HepG2 (cell line): ENCODE data around the gene PANX1. TPM values are rescaled to one million over a fixed set of nuclear protein-coding genes. Genes with fewer than 3 reads are reported as not detected.
A peak's percentile ranks its signal among the peaks of the same experiment; 100 is the strongest.

ENCODE experiments used
- ARID2 ChIP-seq: sonication (generic); formaldehyde crosslinking; IDR thresholded peaks from 2 replicates; pipeline ENCODE4 v1.8.1; 2022; ENCODE audit warnings: mild to moderate bottlenecking, missing genetic modification reagents, borderline replicate concordance
- EEA1 ChIP-seq: sonication (generic); formaldehyde crosslinking; IDR thresholded peaks from 2 replicates; pipeline ENCODE4 v1.5.1; 2020; ENCODE audit warnings: mild to moderate bottlenecking, missing genetic modification reagents, borderline replicate concordance
- FOXA1 ChIP-seq, 2 experiments: fragments of 450-650 bp in 1 of 2; sonication (generic) in 1 of 2; formaldehyde crosslinking in 1 of 2; IDR thresholded peaks; 2 replicates each; pipeline versions ENCODE4 v1.4.0 to v1.6.1; 2016 to 2020; ENCODE audit warnings: missing genetic modification reagents in 1 of 2
- KDM5B ChIP-seq: sonication (generic); formaldehyde crosslinking; IDR thresholded peaks from 2 replicates; pipeline ENCODE4 v1.4.0; 2020; ENCODE audit warnings: missing genetic modification reagents, mild to moderate bottlenecking, borderline replicate concordance
- KLF12 ChIP-seq: sonication (generic); formaldehyde crosslinking; IDR thresholded peaks from 2 replicates; pipeline ENCODE4 v1.4.0; 2020; ENCODE audit warnings: missing genetic modification reagents, borderline replicate concordance
- KMT2B ChIP-seq: IDR thresholded peaks from 2 replicates; pipeline ENCODE4 v1.6.1; 2016; ENCODE audit warnings: missing genetic modification reagents, missing compliant biosample characterization
- MYPOP ChIP-seq: sonication (generic); formaldehyde crosslinking; IDR thresholded peaks from 2 replicates; pipeline ENCODE4 v1.8.1; 2023; ENCODE audit warnings: mild to moderate bottlenecking, moderate library complexity, missing genetic modification reagents
- NKX3-1 ChIP-seq: sonication (generic); formaldehyde crosslinking; IDR thresholded peaks from 2 replicates; pipeline ENCODE4 v1.5.0; 2020; ENCODE audit warnings: missing genetic modification reagents
- RORA ChIP-seq: sonication (generic); formaldehyde crosslinking; IDR thresholded peaks from 2 replicates; pipeline ENCODE4 v1.5.0; 2020; ENCODE audit warnings: mild to moderate bottlenecking, missing genetic modification reagents, moderate library complexity
- SP1 ChIP-seq, 2 experiments: fragments of 450-650 bp in 1 of 2; sonication (generic) in 1 of 2; formaldehyde crosslinking in 1 of 2; IDR thresholded peaks; 2 replicates each; pipeline versions ENCODE4 v1.4.0 to v1.6.1; 2016 to 2020; ENCODE audit warnings: missing genetic modification reagents in 1 of 2
- TARDBP ChIP-seq: sonication (generic); formaldehyde crosslinking; IDR thresholded peaks from 2 replicates; pipeline ENCODE4 v1.8.0; 2022; ENCODE audit warnings: mild to moderate bottlenecking, missing genetic modification reagents
- UBTF ChIP-seq: sonication (generic); formaldehyde crosslinking; IDR thresholded peaks from 2 replicates; pipeline ENCODE4 v1.4.0; 2020; ENCODE audit warnings: mild to moderate bottlenecking, missing genetic modification reagents
- ZHX2 ChIP-seq, 2 experiments: sonication (generic) in 1 of 2; formaldehyde crosslinking in 1 of 2; IDR thresholded peaks; 2 replicates each; pipeline versions ENCODE4 v1.6.1 to v1.9.0; 2014 to 2022; ENCODE audit warnings: antibody characterized with exemption in 1 of 2, borderline replicate concordance in 1 of 2, inconsistent platforms in 1 of 2, low read depth in 1 of 2, missing genetic modification reagents in 1 of 2
- ZNF33B ChIP-seq: sonication (generic); formaldehyde crosslinking; IDR thresholded peaks from 2 replicates; pipeline ENCODE4 v1.5.1; 2020; ENCODE audit warnings: mild to moderate bottlenecking, missing genetic modification reagents
- ZNF543 ChIP-seq: sonication (generic); formaldehyde crosslinking; IDR thresholded peaks from 2 replicates; pipeline ENCODE4 v1.4.0; 2020; ENCODE audit warnings: mild to moderate bottlenecking, missing genetic modification reagents
- ZNF564 ChIP-seq: sonication (generic); formaldehyde crosslinking; IDR thresholded peaks from 2 replicates; pipeline ENCODE4 v1.8.1; 2023; ENCODE audit warnings: mild to moderate bottlenecking, missing genetic modification reagents
- ZNF629 ChIP-seq: sonication (generic); formaldehyde crosslinking; conservative IDR thresholded peaks from 2 replicates; pipeline ENCODE4 v1.5.0; 2020; ENCODE audit warnings: missing genetic modification reagents
- ZNF713 ChIP-seq: sonication (generic); formaldehyde crosslinking; IDR thresholded peaks from 2 replicates; pipeline ENCODE4 v1.4.0; 2020; ENCODE audit warnings: mild to moderate bottlenecking, missing genetic modification reagents
- ZNF879 ChIP-seq: sonication (generic); formaldehyde crosslinking; IDR thresholded peaks from 2 replicates; pipeline ENCODE4 v1.8.1; 2023; ENCODE audit warnings: missing genetic modification reagents
- ZSCAN30 ChIP-seq: sonication (generic); formaldehyde crosslinking; IDR thresholded peaks from 2 replicates; pipeline ENCODE4 v1.5.0; 2020; ENCODE audit warnings: mild to moderate bottlenecking, missing genetic modification reagents
- polyA plus RNA-seq, 8 experiments: library from polyadenylated mRNA; depleted of rRNA in 3 of 8; stranded (reverse) in 7 of 8; unstranded in 1 of 8; fragments of >200 nt; fragmentation: Illumina TruSeq in 4 of 8; extraction: Trizol in 4 of 8; gene quantifications; 2 replicates each; pipeline versions ENCODE4 v1.2.1 to v1.2.3, GENCODE V29; 2011 to 2016; ENCODE audit warnings: low read depth in 4 of 8, missing spikeins in 1 of 8, mixed read lengths in 1 of 8; ENCODE audit not compliant: insufficient read depth in 1 of 8
- total RNA-seq, 5 experiments: library from RNA; depleted of rRNA; stranded (reverse); fragments of >200 nt; fragmentation: Illumina TruSeq; extraction: Trizol; gene quantifications; 2 replicates each; pipeline ENCODE4 v1.2.3, GENCODE V29; 2016; ENCODE audit warnings: low read depth in 1 of 5

Gene PANX1
- total and polyA plus RNA-seq, 2 of the 13 experiments (the other 11 are each of a cell fraction or from before 2014, with no cell fraction given) = 8.3 to 24.8 TPM

- TF ChIP-seq EEA1 (CRISPR knock-in tag) = 0 out of 2 replicates have a peak, but pooled peaks have one; percentile 62
- no peak for TF ChIP-seq ZNF879
- no peak for TF ChIP-seq SP1 (IDR thresholded peaks at IDR 0.05)
- TF ChIP-seq SP1 (CRISPR knock-in tag; IDR thresholded peaks at IDR 0.05) = no peak
- peak; percentile 62 for TF ChIP-seq ZNF564 (CRISPR knock-in tag)
- 0 out of 2 replicates have a peak, but pooled peaks have one; percentile 15 for TF ChIP-seq ZNF629
- TF ChIP-seq RORA (CRISPR knock-in tag) = no peak
- peak; percentile 32; the same call in 1 of the 2 replicates for TF ChIP-seq ZNF33B (CRISPR knock-in tag)
- 0 out of 2 replicates have a peak, but pooled peaks have one; percentile 13 for TF ChIP-seq ZHX2 (IDR thresholded peaks at IDR 0.05; ENCODE audit: low read depth)
- TF ChIP-seq ZHX2 (CRISPR knock-in tag; IDR thresholded peaks at IDR 0.05; ENCODE audit: borderline replicate concordance) = peak; percentile 74
- no peak for TF ChIP-seq FOXA1 (IDR thresholded peaks at IDR 0.05)
- TF ChIP-seq FOXA1 (CRISPR knock-in tag; IDR thresholded peaks at IDR 0.05) = 0 out of 2 replicates have a peak, but pooled peaks have one; percentile 3
- TF ChIP-seq ZSCAN30 (CRISPR knock-in tag) = no peak
- TF ChIP-seq KMT2B (CRISPR knock-in tag) = peak; percentile 75
- TF ChIP-seq ZNF543 (CRISPR knock-in tag) = no peak
- TF ChIP-seq TARDBP (CRISPR knock-in tag) = peak; percentile 52
- no peak for TF ChIP-seq ZNF713 (CRISPR knock-in tag)
- peak; percentile 88 for TF ChIP-seq UBTF (CRISPR knock-in tag)
- TF ChIP-seq NKX3-1 (CRISPR knock-in tag) = peak; percentile 67; the same call in 1 of the 2 replicates
- peak; percentile 97 for TF ChIP-seq KLF12 (CRISPR knock-in tag)
- no peak for TF ChIP-seq ARID2 (CRISPR knock-in tag)
- peak; percentile 63 for TF ChIP-seq MYPOP
- TF ChIP-seq KDM5B (CRISPR knock-in tag) = peak; percentile 83; the same call in 1 of the 2 replicates
Measured at GRCh38 chr11:94128746-94129511, at the start of gene PANX1 (continued).
